ENCODE data around the gene BICRA.
"Not testable (repeated sequence)": the region's sequence is repeated elsewhere in the genome, so short reads cannot be mapped to it uniquely, and the experiment has no call there.

The BICRA gene

GRCh38 chr19:47716270-47716937 lies 107.5 kb downstream of the BICRA start:
- no peak for DNase-seq

- not testable (repeated sequence) for DNase-seq
Measured at GRCh38 chr19:47718415-47719046, 109.6 kb downstream of the BICRA start.

- no peak for DNase-seq
Measured at GRCh38 chr19:47719047-47719859, 110.3 kb downstream of the BICRA start.

- DNase-seq: no peak
Measured at GRCh38 chr19:47720669-47721422, 111.9 kb downstream of the BICRA start.

GRCh38 chr19:47723581-47723940 lies 114.6 kb downstream of the BICRA start:
- no peak for DNase-seq

- DNase-seq: no peak
Measured at GRCh38 chr19:47725759-47726401, 116.9 kb downstream of the BICRA start.

- no peak for DNase-seq
Measured at GRCh38 chr19:47726467-47726866, 117.5 kb downstream of the BICRA start.

- not testable (repeated sequence) for DNase-seq
Measured at GRCh38 chr19:47728295-47728694, 119.4 kb downstream of the BICRA start.

GRCh38 chr19:47729468-47729798 lies 120.5 kb downstream of the BICRA start:
- DNase-seq: no peak

GRCh38 chr19:47729799-47730520 lies 121.0 kb downstream of the BICRA start:
- DNase-seq: no peak

- no peak for DNase-seq
Measured at GRCh38 chr19:47730521-47730889, 121.6 kb downstream of the BICRA start.

GRCh38 chr19:47730910-47731309 lies 122.0 kb downstream of the BICRA start:
- DNase-seq: no peak

GRCh38 chr19:47735131-47735530 lies 126.2 kb downstream of the BICRA start:
- DNase-seq: no peak

- DNase-seq: no peak
Measured at GRCh38 chr19:47740866-47741519, 132.1 kb downstream of the BICRA start.

- no peak for DNase-seq
Measured at GRCh38 chr19:47741544-47742140, 132.7 kb downstream of the BICRA start.

- no peak for DNase-seq
Measured at GRCh38 chr19:47742634-47743033, 133.7 kb downstream of the BICRA start.

GRCh38 chr19:47745010-47745901 lies 136.3 kb downstream of the BICRA start, which contains the start of gene NOP53:
TSS of gene NOP53 (plus strand) at chr19:47745546. CDS start at chr19:47745560, 14 bp downstream.
- DNase-seq: peak; percentile 93 to 97 (median 94)

- DNase-seq: not testable (repeated sequence)
Measured at GRCh38 chr19:47746129-47746528, 137.2 kb downstream of the BICRA start.

- DNase-seq: no peak
Measured at GRCh38 chr19:47749326-47749725, 140.4 kb downstream of the BICRA start.

- no peak for DNase-seq
Measured at GRCh38 chr19:47750752-47751151, 141.8 kb downstream of the BICRA start.
